ENCODE data around the gene LRP6.

DNA sequence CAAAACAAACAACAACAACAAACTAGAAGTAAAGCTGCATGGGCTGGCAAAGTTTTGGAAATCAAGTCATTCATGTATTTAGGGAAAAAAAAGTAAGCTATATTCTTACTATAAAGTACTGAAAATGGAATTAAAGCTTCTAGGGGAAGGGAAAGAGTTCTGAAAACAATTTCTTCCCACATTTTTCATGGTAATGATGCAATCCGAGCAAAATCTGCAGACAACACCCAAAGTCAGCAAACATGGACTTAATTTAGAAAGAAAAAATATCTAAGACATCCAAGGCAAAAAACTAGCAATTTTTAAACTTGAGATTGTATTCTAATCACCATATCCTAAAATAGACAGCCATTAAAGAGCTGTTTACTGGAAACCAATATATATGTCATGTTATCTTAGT is 86.3 kb downstream of the LRP6 start:
- TF ChIP-seq, protein P1, sequence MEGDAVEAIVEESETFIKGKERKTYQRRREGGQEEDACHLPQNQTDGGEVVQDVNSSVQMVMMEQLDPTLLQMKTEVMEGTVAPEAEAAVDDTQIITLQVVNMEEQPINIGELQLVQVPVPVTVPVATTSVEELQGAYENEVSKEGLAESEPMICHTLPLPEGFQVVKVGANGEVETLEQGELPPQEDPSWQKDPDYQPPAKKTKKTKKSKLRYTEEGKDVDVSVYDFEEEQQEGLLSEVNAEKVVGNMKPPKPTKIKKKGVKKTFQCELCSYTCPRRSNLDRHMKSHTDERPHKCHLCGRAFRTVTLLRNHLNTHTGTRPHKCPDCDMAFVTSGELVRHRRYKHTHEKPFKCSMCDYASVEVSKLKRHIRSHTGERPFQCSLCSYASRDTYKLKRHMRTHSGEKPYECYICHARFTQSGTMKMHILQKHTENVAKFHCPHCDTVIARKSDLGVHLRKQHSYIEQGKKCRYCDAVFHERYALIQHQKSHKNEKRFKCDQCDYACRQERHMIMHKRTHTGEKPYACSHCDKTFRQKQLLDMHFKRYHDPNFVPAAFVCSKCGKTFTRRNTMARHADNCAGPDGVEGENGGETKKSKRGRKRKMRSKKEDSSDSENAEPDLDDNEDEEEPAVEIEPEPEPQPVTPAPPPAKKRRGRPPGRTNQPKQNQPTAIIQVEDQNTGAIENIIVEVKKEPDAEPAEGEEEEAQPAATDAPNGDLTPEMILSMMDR (conservative IDR thresholded peaks at IDR 0.05): no peak
- no peak for TF ChIP-seq EZH2 (IDR thresholded peaks at IDR 0.05; ENCODE audit: low read depth)

Measured in PC-9 (cell line).